G401.6 (cell line): ENCODE results near the gene SNX30.

Source experiments
- FAIRE-seq: peaks from 2 replicates; lab custom pipeline; 2012; peaks lifted over from hg19 to GRCh38; lab: Jason Lieb, UNC

The SNX30 gene

GRCh38 chr9:112858625-112859147 lies 108.1 kb downstream of the SNX30 start:
- no peak for FAIRE-seq

GRCh38 chr9:112860451-112860850 lies 109.9 kb downstream of the SNX30 start:
- FAIRE-seq, result no peak

DNA sequence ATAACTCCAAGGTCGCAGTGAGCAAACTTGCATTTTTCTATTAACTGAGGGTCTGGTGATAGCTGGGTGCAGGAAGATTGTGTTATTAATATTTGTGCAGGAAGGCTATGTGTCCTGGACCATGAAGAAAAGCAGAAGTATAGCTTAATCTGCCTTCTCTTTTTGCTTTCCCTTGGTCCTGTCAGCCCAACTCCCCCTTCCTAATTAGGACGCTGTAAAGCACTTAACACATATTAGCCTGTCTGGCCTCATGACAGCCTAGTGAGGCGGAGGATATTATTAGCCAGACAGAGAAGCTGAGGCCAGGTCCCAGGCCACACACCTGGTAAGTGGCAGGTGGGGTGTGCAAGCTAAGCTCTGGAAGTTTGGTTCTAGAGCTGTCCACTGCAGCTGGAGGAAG lies 110.6 kb downstream of the SNX30 start:
- no peak for FAIRE-seq

- no peak for FAIRE-seq
Observed at GRCh38 chr9:112861638-112862555, 111.3 kb downstream of the SNX30 start.

DNA sequence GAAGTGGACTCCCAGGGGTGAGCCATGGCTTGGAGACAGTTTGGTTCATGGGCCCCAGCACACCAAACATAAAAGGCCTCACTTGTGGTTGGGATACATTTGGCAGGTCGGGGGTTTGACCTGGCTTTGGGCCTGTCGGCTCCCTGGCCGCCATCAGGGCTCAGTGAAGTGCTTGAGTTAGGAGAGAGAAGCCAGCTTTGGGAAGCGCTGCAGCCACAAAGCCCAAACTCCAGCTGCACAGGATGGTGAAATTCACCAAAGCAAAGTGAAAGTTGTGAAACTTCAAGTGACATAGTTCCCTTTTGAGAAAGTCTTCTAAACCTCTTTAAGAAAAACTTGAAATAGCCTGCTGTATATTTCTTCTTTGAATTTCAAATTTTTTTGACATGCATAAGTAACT lies 112.7 kb downstream of the SNX30 start:
- no peak for FAIRE-seq

DNA sequence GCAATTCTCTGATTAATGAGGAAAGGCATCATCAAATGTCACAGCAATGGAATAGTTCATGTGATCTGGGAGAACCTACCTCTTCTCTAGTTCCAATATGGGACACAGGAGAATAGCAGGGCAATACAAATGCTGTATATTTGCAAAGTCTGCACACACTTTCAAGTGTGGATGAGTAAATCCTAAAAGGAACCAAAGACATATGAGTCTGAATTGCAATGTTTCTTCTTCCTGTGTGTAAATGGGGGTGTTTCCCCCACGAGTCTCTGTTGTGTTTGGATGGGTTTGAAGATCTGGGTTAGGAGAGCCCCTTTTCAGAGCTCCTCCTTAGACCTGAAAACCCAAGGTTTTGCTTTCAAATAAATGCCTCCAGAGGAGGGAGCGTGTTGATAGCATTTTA lies 113.2 kb downstream of the SNX30 start:
- no peak for FAIRE-seq

DNA sequence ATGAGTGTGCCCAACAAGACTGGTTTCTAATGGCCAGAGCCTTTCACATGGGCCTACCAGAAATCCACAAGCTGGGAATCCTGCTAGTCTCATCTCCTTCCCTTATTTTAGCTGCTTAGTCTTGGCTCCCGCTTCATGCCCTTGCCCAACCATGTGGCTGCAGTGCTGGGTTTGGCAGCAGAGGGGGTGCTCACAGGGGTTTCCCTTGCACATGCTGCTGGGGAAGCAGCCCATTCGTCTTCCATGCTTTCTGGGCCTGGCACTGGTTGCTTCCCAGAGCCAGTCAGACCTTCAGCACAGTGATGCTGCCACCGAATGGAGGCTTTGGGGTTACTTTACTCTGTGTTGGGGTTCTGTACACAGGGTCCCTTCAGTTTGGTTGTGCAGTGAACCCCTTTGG lies 113.8 kb downstream of the SNX30 start:
- FAIRE-seq, result no peak

- FAIRE-seq, result no peak
Observed at GRCh38 chr9:112864982-112865381, 114.4 kb downstream of the SNX30 start.

GRCh38 chr9:112866662-112867274 lies 116.2 kb downstream of the SNX30 start:
- FAIRE-seq, result no peak

- peak; percentile 94 for FAIRE-seq
Observed at GRCh38 chr9:112867275-112867991, 116.9 kb downstream of the SNX30 start.

DNA sequence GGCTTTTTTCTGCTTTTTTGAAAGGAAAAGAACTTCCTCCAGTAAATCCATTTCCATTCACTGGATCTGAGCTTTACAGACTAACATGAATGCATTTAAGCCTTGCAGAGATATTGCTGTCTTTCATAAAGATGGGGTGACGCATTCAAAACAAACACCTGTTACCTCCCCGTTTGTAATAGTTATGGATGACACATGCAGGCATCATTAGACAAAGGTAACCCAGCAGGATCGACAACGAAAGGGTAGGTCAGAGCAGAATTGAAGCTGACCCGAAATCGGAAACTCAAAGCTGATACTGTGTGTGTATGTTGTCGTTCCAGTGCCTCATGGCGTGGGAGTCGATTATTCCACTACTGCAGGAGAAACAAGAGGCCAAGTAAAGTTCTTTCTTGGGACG lies 117.9 kb downstream of the SNX30 start:
- FAIRE-seq, result no peak

GRCh38 chr9:112869041-112869529 lies 118.5 kb downstream of the SNX30 start:
- no peak for FAIRE-seq

- no peak for FAIRE-seq
Observed at GRCh38 chr9:112869917-112870316, 119.4 kb downstream of the SNX30 start.

DNA sequence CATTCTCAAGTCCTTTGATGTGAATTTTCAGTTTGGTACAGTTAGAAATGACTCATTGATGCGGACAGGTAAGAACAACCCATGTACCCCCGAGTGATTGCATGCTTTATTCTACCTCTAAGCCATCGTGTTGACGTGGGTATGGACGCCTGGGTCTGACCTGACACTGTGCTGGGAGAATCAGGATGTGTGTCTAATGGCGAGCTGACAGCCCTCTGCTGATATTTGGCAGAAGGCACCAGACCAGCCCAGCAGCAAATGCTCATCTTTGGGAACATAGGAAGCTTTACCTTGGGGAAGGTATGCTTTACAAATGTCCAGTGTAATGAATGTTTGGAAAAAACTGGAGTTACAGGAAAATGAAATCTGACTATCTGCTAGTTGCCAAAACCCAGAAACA lies 120.0 kb downstream of the SNX30 start:
- FAIRE-seq, result no peak

DNA sequence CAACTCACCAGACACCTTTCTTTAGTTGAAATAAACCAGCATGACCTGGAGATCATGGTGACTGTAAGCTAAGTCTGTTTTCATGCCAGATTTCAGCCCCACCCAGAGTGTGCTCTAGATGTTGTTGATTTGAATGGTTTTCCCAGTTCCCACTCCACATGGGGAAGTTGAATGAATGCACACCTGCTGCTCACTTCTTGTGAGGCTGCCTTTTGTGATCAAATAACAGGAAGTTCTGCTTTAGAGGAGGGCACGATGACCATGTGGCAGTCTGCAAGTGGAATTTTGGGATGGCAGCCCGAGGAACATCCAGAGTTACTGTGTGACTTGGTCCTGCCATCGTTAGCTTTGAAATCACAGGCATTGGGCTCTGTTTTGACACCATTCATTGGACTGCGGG lies 121.5 kb downstream of the SNX30 start:
- FAIRE-seq, result no peak

DNA sequence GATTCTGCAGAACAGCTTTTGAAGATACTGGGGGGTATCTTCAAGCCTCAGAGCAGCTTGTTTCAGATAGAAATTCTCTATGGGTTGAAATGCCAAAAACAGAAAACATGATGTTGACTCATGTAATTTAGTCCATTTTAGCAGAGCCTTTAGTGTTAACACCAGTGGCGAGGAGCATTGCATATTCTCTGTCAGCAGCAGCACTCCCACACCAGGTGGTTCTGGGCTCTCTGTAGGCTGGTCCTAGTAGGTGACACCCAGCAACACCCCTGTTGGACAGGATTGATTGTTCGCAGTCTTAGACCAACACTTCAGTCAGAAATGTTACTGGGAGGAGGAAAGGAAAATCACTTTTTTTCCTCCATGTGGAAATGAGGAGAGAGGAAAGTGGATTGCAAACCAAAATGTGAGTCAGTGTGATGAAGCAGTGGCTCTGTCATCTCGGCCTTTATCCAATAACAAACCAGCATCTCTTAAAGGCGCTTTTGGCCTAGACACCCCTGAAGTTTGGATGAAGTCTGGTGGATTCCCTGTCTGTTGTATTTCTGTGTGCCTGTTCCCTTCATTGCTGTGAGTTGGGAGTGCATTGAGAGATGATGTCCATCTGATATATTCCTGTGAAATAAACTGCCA lies 123.3 kb downstream of the SNX30 start:
- FAIRE-seq, result no peak

GRCh38 chr9:112878752-112879151 lies 128.2 kb downstream of the SNX30 start:
- no peak for FAIRE-seq

DNA sequence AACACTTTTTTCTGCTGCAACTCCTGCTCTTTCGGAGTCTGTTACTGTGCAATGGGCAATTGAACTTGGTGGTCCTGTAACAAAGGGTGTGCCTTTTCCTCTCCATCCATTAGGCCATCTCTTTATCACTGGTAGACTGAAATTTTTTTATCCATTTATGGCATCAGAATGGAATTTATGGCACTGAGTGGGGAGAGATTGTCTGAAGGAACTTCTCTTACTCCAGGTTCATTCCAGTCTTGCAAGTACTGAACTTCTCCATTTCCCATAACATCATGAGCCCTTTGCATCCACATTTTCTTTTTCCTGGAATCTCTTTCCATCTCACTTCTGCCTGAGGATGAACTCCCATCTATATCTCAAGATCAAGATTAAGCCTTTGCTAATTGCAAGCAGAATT lies 130.1 kb downstream of the SNX30 start:
- FAIRE-seq, result no peak

GRCh38 chr9:112881331-112881730 lies 130.8 kb downstream of the SNX30 start:
- no peak for FAIRE-seq

- FAIRE-seq, result no peak
Observed at GRCh38 chr9:112884101-112884500, 133.5 kb downstream of the SNX30 start.

DNA sequence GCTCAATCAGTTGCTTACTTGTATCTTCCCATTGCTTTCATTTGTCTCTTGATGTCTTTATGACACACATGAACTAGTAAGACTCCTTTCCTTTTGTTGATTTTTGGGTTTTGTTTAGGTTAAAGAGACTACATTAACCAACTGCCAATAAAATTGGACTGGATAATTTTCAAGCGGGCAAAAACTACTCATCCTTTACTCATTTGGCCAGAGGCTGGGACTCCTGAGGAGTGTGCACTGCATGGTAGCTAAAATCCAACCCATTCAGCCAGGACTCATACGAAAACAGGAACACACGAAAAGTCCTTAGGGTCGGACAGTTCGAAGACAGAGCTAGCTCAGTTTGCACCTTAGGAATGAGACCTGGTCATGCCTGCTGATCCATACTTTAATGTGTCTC lies 134.2 kb downstream of the SNX30 start:
- no peak for FAIRE-seq

DNA sequence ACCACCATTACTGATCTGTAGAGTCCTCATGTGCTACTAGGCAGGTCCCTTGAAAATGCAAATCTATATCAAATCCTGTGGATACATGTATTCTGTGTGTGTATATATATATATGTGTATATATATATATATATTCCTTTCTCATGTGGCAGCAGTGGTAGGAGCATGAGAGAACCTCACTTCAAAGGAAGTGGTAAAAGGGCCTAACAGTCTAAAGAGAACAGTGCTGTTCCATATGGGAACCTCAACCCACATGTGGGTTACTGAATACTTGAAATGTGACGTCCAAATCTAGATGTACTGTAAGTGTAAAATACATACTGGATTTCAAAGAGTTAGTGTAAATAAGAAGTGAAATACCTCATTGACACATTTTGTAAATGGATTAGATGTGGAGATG lies 134.8 kb downstream of the SNX30 start:
- FAIRE-seq, result no peak
